GM12892 (cell line): ENCODE measurements around the gene NECAP2.
A peak's percentile ranks its signal among the peaks of the same experiment; 100 is the strongest.
"Not testable (repeated sequence)": the region's sequence is repeated elsewhere in the genome, so short reads cannot be mapped to it uniquely, and the experiment has no call there.

Experiments used
- DNase-seq: peaks from one replicate; pipeline ENCODE4 v3.0.0; 2011; ENCODE audit not compliant: insufficient read length
- FAIRE-seq: peaks from 2 replicates; lab custom pipeline; 2011; peaks lifted over from hg19 to GRCh38; lab: Jason Lieb, UNC
- POLR2A ChIP-seq: IDR thresholded peaks from 2 replicates; pipeline ENCODE4 v1.6.1; 2011; ENCODE audit warnings: low read depth, low read length, control low read depth
- POLR2AphosphoS5 ChIP-seq: IDR thresholded peaks from 2 replicates; pipeline ENCODE4 v1.6.1; 2011; ENCODE audit warnings: low read depth, low read length, control low read depth
- TAF1 ChIP-seq: IDR thresholded peaks from 2 replicates; pipeline ENCODE4 v1.6.1; 2011; ENCODE audit warnings: low read depth, mild to moderate bottlenecking, control low read depth, low read length, borderline replicate concordance

The NECAP2 gene

GRCh38 chr1:16498573-16499413 is 58.3 kb downstream of the NECAP2 start:
- FAIRE-seq, result peak; percentile 83
- DNase-seq, result peak; percentile 96
- TF ChIP-seq POLR2AphosphoS5 (no peak), TAF1 (no peak), POLR2A (no peak)

GRCh38 chr1:16500466-16500865 is 59.9 kb downstream of the NECAP2 start:
- FAIRE-seq, result peak; percentile 75
- DNase-seq, result not testable (repeated sequence)

- DNase-seq, FAIRE-seq: not testable (repeated sequence)
Measured at GRCh38 chr1:16500975-16501374, 60.5 kb downstream of the NECAP2 start.

GRCh38 chr1:16501446-16501845 is 60.9 kb downstream of the NECAP2 start:
- not testable (repeated sequence) for FAIRE-seq, DNase-seq

GRCh38 chr1:16503494-16503893 is 63.0 kb downstream of the NECAP2 start:
- no peak for FAIRE-seq
- TF ChIP-seq POLR2A (no peak), POLR2AphosphoS5 (no peak), TAF1 (no peak)

GRCh38 chr1:16505870-16506269 is 65.3 kb downstream of the NECAP2 start:
- not testable (repeated sequence) for FAIRE-seq, DNase-seq

More at GRCh38 chr1:16503494-16503893, 63.0 kb downstream of the NECAP2 start:
- no peak for DNase-seq

- DNase-seq, FAIRE-seq: not testable (repeated sequence)
Measured at GRCh38 chr1:16506364-16507136, 66.0 kb downstream of the NECAP2 start.

GRCh38 chr1:16508861-16509445 is 68.4 kb downstream of the NECAP2 start:
- FAIRE-seq, DNase-seq: not testable (repeated sequence)
